GM19043 (cell line): Measurements from ENCODE around the gene MGAT1.
"Not testable (repeated sequence)": the region's sequence is repeated elsewhere in the genome, so short reads cannot be mapped to it uniquely, and the experiment has no call there.

Experiments used
- ATAC-seq: cut with Tn5 transposase; IDR thresholded peaks from one replicate; pipeline ENCODE4 v1.9.1; 2021; ENCODE audit warnings: low read depth; ENCODE audit not compliant: unreplicated experiment

Gene MGAT1

GRCh38 chr5:180807046-180807445 lies 4.4 kb upstream of the MGAT1 start:
- no peak for ATAC-seq

GRCh38 chr5:180806351-180807011 lies 3.9 kb upstream of the MGAT1 start:
- no peak for ATAC-seq

GRCh38 chr5:180804129-180804618 lies 1.6 kb upstream of the MGAT1 start:
- no peak for ATAC-seq

GRCh38 chr5:180803181-180804128 lies 849 bp upstream of the MGAT1 start:
- peak; percentile 55 for ATAC-seq

- ATAC-seq: no peak
These were observed 846 bp downstream of the MGAT1 start for GRCh38 chr5:180801596-180802324.

GRCh38 chr5:180799902-180800801 lies 2.5 kb downstream of the MGAT1 start:
- no peak for ATAC-seq

GRCh38 chr5:180799194-180799593 lies 3.4 kb downstream of the MGAT1 start:
- no peak for ATAC-seq

- no peak for ATAC-seq
These were observed 4.4 kb downstream of the MGAT1 start for GRCh38 chr5:180798193-180798592.

GRCh38 chr5:180797256-180798192 lies 5.1 kb downstream of the MGAT1 start:
- no peak for ATAC-seq

GRCh38 chr5:180795771-180796313 lies 6.8 kb downstream of the MGAT1 start:
- no peak for ATAC-seq

GRCh38 chr5:180792965-180793287 lies 9.7 kb downstream of the MGAT1 start:
- ATAC-seq: no peak

- no peak for ATAC-seq
These were observed 10.2 kb downstream of the MGAT1 start for GRCh38 chr5:180792287-180792964.

- ATAC-seq: no peak
These were observed 10.9 kb downstream of the MGAT1 start for GRCh38 chr5:180791611-180792213.

- no peak for ATAC-seq
These were observed 12.1 kb downstream of the MGAT1 start for GRCh38 chr5:180790524-180790923.

- ATAC-seq: no peak
These were observed 12.6 kb downstream of the MGAT1 start for GRCh38 chr5:180790020-180790419.

GRCh38 chr5:180788651-180789410 lies 13.8 kb downstream of the MGAT1 start:
- ATAC-seq: not testable (repeated sequence)
